Measurements from ENCODE around the gene FOXI1. TPM values are rescaled to one million over a fixed set of nuclear protein-coding genes. Genes with fewer than 3 reads are reported as not detected.

The FOXI1 gene
- total and polyA plus RNA-seq, 2 donors (not counting 3 experiments of a cell fraction or from before 2014, with no cell fraction given) = not detected

DNA sequence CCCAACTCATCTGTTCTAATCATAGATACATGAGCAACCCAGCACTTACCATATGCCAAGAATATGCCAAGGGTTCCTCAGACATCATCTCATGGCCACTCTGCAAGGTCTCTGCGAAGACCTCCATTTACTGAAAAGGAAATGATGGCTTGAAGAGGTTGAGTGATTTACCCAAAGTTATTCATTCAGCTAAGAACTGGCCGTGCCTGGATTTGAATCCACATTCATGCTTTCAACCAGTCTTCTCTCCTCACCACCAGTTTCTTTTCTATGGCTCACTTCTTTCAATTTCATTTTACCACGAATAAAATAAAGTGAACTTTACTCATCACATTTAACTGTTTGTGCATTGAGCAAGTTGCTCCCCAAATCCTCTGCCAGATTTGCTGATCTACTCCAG lies 27.2 kb upstream of the FOXI1 start:
- no peak overlapping the region for H2AFZ ChIP-seq (ENCODE audit: low read depth, low read length)
- FAIRE-seq (no peak), DNase-seq (ENCODE audit: low read depth, low spot score) (no peak)
- H3K27me3 ChIP-seq (ENCODE audit: control insufficient read depth in 2 of 2, insufficient read depth in 2 of 2, low read length in 2 of 2) = peaks cover 0 to 4% of the 10 kb centered on the region in 2 experiments
- no peaks in the 10 kb centered on the region for H3K9me3 ChIP-seq (replicated peaks; ENCODE audit: control insufficient read depth, insufficient read depth, low read length)
- H3K4me1 ChIP-seq (ENCODE audit: control insufficient read depth, extremely low read depth, insufficient read depth, low read length) = no peaks in the 10 kb centered on the region
- H3K36me3 ChIP-seq (ENCODE audit: control insufficient read depth in 2 of 2, extremely low read depth in 1 of 2, insufficient read depth in 2 of 2, low read length in 2 of 2) = no peaks in the 10 kb centered on the region
- H3K9me1 ChIP-seq (replicated peaks; ENCODE audit: control insufficient read depth, extremely low read depth, insufficient read depth, low read length) = no peaks in the 10 kb centered on the region
- intact Hi-C loops (cut with micrococcal nuclease) = no loop called here
- TF ChIP-seq POLR2A (IDR thresholded peaks at IDR 0.05; ENCODE audit: low read depth, low read length) = no peak
- TF ChIP-seq GATA2 (IDR thresholded peaks at IDR 0.05; ENCODE audit: insufficient read depth, insufficient read length, low read depth, low read length) = no peak
- TF ChIP-seq, protein P1, sequence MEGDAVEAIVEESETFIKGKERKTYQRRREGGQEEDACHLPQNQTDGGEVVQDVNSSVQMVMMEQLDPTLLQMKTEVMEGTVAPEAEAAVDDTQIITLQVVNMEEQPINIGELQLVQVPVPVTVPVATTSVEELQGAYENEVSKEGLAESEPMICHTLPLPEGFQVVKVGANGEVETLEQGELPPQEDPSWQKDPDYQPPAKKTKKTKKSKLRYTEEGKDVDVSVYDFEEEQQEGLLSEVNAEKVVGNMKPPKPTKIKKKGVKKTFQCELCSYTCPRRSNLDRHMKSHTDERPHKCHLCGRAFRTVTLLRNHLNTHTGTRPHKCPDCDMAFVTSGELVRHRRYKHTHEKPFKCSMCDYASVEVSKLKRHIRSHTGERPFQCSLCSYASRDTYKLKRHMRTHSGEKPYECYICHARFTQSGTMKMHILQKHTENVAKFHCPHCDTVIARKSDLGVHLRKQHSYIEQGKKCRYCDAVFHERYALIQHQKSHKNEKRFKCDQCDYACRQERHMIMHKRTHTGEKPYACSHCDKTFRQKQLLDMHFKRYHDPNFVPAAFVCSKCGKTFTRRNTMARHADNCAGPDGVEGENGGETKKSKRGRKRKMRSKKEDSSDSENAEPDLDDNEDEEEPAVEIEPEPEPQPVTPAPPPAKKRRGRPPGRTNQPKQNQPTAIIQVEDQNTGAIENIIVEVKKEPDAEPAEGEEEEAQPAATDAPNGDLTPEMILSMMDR (IDR thresholded peaks at IDR 0.05; ENCODE audit: extremely low read depth in 1 of 2, insufficient read depth in 1 of 2, low read depth in 1 of 2, low read length in 2 of 2) = no peak
- no peak for TF ChIP-seq FOS (IDR thresholded peaks at IDR 0.05; ENCODE audit: borderline replicate concordance, insufficient read depth, low read length)
- no peak for TF ChIP-seq JUN (IDR thresholded peaks at IDR 0.05; ENCODE audit: borderline replicate concordance, insufficient read depth, insufficient read length, low read depth)
- TF ChIP-seq, protein P2, sequence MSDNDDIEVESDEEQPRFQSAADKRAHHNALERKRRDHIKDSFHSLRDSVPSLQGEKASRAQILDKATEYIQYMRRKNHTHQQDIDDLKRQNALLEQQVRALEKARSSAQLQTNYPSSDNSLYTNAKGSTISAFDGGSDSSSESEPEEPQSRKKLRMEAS (IDR thresholded peaks at IDR 0.05; ENCODE audit: insufficient read depth, insufficient read length) = no peak
- no peak for TF ChIP-seq EZH2 (IDR thresholded peaks at IDR 0.05; ENCODE audit: borderline replicate concordance, low read depth, low read length, severe bottlenecking)
- no peak for TF ChIP-seq POLR2AphosphoS5 (IDR thresholded peaks at IDR 0.05; ENCODE audit: insufficient read depth, low read depth, low read length)
- TF ChIP-seq MYC (IDR thresholded peaks at IDR 0.05; ENCODE audit: low read depth, low read length) = no peak
- BruUV-seq (replicated peaks) = no TSS peak
- ChIA-PET CTCF (interaction anchor here (1.0 to 1.1 kb wide), 3 partner anchors 11 to 377 kb away, joined by 4 to 5 read pairs (median 4); no protein-coding TSS in a partner anchor), POLR2A (no interaction called here)
- H3K9ac ChIP-seq (replicated peaks; ENCODE audit: extremely low read depth, insufficient read depth, low read length) = no peak overlapping the region
- no peaks in the 10 kb centered on the region for H4K20me1 ChIP-seq (replicated peaks; ENCODE audit: control insufficient read depth, extremely low read depth, insufficient read depth, low read length)
- no peak overlapping the region for H3K4me3 ChIP-seq (replicated peaks in 1 of 3; ENCODE audit: insufficient read depth in 1 of 3, low read depth in 1 of 3, low read length in 3 of 3)
- no peak overlapping the region for H3K4me2 ChIP-seq (ENCODE audit: insufficient read depth, low read length)
- H3K27ac ChIP-seq (ENCODE audit: insufficient read depth, low read depth, low read length) = no peak overlapping the region
- no peaks in the 10 kb centered on the region for H3K79me2 ChIP-seq (ENCODE audit: control insufficient read depth, insufficient read depth, low read length)
- dilution Hi-C loops (cut with MboI; ENCODE audit: extremely low pct_ligation_motif_present, low sequenced_read_pairs) = loop anchor here (25.0 kb wide), 1 partner anchor 109 kb away; no protein-coding TSS in a partner anchor
